Measurements from ENCODE around the gene IQSEC3.
A peak's percentile ranks its signal among the peaks of the same experiment; 100 is the strongest.
"Not testable (repeated sequence)": the region's sequence is repeated elsewhere in the genome, so short reads cannot be mapped to it uniquely, and the experiment has no call there.

IQSEC3 gene

DNA sequence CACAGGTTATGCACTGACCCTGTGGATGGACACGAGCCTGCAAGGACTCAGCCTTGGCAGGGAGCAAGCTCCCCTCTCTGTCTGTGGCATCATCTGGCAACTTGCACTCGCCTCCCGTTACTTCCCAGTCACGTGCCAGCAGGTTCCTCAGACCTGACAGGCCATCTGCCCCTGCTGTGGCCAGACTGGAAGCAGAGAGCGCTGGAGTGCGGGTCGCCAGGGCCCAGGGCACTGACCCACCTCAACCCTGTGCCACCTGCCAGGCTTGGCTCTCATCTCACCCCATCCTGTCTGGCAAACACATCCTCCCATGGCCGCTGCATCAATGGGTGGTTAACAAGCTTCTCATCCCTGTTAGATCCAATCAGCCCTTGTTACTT, 119.0 kb downstream of the IQSEC3 start:
- TF ChIP-seq, protein P1, sequence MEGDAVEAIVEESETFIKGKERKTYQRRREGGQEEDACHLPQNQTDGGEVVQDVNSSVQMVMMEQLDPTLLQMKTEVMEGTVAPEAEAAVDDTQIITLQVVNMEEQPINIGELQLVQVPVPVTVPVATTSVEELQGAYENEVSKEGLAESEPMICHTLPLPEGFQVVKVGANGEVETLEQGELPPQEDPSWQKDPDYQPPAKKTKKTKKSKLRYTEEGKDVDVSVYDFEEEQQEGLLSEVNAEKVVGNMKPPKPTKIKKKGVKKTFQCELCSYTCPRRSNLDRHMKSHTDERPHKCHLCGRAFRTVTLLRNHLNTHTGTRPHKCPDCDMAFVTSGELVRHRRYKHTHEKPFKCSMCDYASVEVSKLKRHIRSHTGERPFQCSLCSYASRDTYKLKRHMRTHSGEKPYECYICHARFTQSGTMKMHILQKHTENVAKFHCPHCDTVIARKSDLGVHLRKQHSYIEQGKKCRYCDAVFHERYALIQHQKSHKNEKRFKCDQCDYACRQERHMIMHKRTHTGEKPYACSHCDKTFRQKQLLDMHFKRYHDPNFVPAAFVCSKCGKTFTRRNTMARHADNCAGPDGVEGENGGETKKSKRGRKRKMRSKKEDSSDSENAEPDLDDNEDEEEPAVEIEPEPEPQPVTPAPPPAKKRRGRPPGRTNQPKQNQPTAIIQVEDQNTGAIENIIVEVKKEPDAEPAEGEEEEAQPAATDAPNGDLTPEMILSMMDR (IDR thresholded peaks at IDR 0.05; ENCODE audit: low read depth, low read length): no peak
- DNase-seq (ENCODE audit: low read depth in 2 of 2): no peak
- no peak overlapping the region for H3K4me3 ChIP-seq (replicated peaks in 1 of 2; ENCODE audit: low read depth in 2 of 2, low read length in 2 of 2)

DNA sequence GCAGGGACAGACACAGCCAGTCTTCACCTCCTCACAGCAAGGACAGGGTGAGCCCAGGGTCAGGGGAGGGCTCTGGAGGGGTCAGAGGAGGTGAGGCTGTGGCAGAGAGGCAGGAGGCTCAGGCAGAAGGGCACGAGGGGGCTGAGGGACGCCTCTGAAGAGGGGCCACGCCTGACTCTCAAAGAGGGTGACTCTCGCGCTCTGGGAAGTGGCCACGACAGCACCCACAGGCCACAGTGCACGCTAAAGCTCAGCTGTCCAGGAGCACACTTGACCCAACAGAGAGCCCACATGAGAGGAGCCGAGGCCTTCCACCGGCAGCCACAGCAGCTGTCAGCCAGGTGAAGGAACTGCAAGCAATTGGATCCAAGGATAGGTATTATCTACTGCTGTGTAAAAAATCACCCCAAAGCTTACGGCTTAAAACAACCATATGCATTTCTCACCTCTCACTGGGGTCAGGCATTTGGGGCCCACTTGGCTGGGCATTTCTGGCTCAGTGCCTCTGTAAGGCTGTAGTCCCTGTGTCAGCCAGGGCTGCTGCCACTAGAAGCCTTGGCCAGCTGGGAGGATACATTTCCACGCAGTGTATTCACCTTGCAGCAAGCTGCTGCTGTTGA, 119.5 kb downstream of the IQSEC3 start:
- no peak for DNase-seq (ENCODE audit: low read depth in 2 of 2)
- TF ChIP-seq, protein P1 (IDR thresholded peaks at IDR 0.05; ENCODE audit: low read depth, low read length): no peak
- H3K4me3 ChIP-seq (replicated peaks in 1 of 2; ENCODE audit: low read depth in 2 of 2, low read length in 2 of 2): no peak overlapping the region

DNA sequence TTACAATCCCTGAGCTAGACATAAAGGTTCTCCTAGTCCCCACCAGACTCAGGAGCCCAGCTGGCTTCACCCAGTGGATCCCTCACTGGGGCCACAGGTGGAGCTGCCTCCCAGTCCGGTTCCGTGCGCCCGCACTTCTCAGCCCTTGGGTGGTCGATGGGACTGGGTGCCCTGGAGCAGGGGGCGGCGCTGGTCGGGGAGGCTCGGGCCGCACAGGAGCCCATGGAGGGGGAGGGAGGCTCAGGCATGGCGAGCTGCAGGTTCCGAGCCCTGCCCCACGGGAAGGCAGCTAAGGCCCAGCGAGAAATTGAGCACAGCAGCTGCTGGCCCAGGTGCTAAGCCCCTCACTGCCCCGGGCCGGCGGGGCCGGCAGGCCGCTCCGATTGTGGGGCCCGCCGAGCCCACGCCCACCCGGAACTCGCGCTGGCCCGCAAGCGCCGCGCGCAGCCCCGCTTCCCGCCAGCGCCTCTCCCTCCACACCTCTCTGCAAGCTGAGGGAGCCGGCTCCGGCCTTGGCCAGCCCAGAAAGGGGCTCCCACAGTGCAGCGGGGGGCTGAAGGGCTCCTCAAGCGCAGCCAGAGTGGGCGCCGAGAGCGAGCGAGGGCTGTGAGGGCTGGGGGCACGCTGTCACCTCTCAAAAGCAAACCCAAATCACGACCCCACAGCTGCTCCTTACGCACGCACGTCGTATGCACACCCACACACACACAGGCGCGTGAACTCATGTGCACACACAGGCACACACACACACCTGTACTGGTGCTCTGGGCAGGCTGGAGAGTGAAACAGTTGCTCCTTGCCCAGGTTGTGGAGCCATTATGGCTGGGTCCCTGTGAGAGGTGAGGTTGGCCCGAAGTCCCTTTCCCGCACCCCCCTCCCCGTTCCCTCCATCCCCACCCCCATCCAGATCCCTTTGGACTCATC, 121.7 kb downstream of the IQSEC3 start:
- H3K4me3 ChIP-seq (replicated peaks in 1 of 2; ENCODE audit: low read depth in 2 of 2, low read length in 2 of 2): peak overlapping the region; percentile 50 to 53

DNA sequence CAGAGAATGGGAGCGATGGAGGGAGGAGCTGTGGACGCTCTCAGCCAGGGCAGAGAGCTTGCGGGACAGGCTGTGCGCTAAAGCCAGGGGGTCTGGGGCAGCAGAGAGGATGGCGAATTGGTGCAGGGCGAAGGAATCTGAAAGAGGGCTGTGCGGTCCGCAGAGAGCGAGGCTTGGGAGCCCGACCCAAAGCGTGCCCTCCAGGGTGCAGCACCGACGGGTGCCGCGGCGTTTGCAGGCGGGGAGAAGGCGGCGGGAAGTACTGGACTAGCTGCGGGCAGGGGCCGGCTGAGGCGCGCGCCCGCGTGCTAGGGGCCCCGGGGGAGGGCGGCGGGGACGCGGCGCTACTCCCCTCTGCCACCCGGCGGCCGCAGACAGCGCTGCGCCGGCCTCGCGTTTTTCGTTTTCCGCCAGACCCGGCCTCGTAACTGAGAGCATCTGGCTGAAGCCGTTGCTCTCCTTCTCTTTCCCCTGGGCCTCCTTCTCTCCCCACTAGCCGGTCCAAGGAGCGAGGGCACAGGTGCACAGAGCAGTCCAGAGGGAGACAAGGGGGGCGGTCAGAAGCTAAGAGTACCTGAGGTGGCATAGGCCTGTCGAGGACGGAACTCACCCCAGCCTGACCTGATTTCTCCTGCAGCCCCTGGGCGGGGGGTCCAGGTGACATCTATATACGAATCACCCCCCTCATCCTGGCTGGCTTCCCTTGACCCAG, 122.5 kb downstream of the IQSEC3 start:
- DNase-seq (ENCODE audit: low read depth in 2 of 2): peak; percentile 53 to 63
- H3K4me3 ChIP-seq (replicated peaks in 1 of 2; ENCODE audit: low read depth in 2 of 2, low read length in 2 of 2): peak overlapping the region; percentile 50 to 53
- TF ChIP-seq, protein P1 (IDR thresholded peaks at IDR 0.05; ENCODE audit: low read depth, low read length): peak; percentile 59

More for the DNA sequence above, 121.7 kb downstream of the IQSEC3 start:
- not testable (repeated sequence) for DNase-seq (ENCODE audit: low read depth in 2 of 2)

DNA sequence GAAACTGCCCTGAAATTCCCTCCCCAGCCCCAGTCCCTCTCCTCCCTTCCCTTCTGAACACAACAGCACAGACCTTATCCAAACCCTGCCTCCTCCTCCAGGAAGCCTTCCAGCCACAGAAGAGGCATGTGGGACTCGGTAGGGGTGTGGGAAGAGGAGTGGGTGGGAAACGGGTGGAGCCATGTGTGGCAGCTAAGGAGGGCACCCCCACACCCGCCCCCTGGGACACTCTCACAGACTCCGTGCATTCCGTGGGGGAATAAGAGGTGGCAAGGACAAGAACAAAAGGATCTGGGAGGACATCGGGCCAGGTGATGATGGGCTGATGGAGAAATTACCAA, 123.0 kb downstream of the IQSEC3 start:
- TF ChIP-seq, protein P1 (IDR thresholded peaks at IDR 0.05; ENCODE audit: low read depth, low read length): no peak
- no peak for DNase-seq (ENCODE audit: low read depth in 2 of 2)
- H3K4me3 ChIP-seq (replicated peaks in 1 of 2; ENCODE audit: low read depth in 2 of 2, low read length in 2 of 2): no peak overlapping the region

DNA sequence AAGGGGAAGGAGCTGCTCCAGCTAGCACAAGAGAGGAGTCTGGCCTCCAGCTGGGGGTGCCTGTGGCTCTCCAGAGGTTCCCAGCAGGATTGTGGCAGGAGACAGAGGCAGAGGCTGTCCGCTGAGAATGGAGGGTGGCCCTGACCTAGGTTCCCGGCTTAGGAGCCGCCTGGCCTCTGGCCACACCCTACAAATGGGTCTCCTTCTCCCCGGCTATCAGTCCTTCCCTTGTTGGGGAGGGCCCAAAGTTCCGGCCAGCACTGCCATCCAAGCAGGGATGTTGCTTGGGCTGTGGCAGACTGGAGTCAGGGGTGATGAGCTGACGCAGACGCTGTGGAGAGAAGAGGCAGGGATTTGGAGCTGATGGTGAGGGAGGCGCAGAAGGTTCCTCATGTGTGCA, 124.3 kb downstream of the IQSEC3 start:
- DNase-seq (ENCODE audit: low read depth in 2 of 2): no peak
- H3K4me3 ChIP-seq (replicated peaks in 1 of 2; ENCODE audit: low read depth in 2 of 2, low read length in 2 of 2): no peak overlapping the region
- TF ChIP-seq, protein P1 (IDR thresholded peaks at IDR 0.05; ENCODE audit: low read depth, low read length): no peak

DNA sequence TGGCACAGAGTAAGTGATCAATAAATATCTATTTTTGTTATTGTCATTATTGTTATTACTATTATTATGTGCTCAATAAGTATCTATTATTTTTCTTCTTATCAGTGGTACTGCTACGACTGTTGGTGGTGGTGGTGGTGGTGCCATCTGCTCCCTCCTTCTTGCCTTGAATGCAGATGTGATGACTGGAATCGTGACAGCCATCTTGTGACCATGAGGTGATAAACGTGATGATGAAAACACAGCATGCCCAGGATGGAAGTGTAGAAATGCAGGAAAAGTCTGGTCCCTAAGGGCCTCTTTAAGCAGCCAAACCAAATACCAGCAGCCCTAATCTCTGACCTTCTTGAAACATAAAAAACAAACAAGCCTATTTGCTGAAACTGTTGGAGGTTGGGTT, 125.0 kb downstream of the IQSEC3 start:
- no peak overlapping the region for H3K4me3 ChIP-seq (replicated peaks in 1 of 2; ENCODE audit: low read depth in 2 of 2, low read length in 2 of 2)
- TF ChIP-seq, protein P1 (IDR thresholded peaks at IDR 0.05; ENCODE audit: low read depth, low read length): no peak
- peak in 1 of 2 donors; percentile 21 for DNase-seq (ENCODE audit: low read depth in 2 of 2)

Measured in cardiac fibroblast (primary cell).